Measurements from ENCODE around the gene ARID3B.

The ARID3B gene

DNA sequence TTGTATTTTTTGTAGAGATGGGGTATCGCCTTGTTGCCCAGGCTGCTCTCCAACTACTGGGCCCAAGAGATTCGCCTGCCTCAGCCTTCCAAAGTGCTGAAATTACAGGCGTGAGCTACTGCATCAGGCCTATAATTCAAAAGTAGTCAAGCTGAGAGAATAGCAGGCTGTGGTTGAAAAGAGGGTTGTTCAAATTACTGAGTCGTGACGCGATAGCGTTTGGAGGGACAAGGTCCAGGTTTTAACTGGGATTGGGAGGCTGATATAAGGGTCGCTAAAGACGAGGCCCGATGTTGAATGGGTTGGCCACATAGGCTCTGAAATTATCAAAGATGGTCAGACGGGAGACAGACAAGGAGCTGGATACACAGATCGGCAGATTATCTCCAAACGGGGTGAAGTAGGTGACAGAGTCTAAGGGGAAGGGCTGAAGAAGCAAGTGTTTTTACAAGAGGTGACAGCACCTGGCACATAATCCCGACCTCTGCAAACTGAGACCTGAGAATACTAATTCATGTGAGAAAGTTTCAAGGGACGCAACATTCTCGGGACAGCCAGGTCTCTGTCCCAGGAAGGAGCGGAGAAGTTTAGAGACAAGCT, 759 bp upstream of the ARID3B start:
- DNase-seq (ENCODE audit: extremely low spot score) = no peak
- POLR2A ChIA-PET = interaction anchor here (0.9 to 5.1 kb wide), 22 partner anchors 8 to 220 kb away, joined by 3 to 70 read pairs (median 4); partner anchors contain the start of genes CLK3 and UBL7
- no peak for TF ChIP-seq BHLHE40 (IDR thresholded peaks at IDR 0.05; ENCODE audit: borderline replicate concordance)
- no peak for TF ChIP-seq LEF1 (IDR thresholded peaks at IDR 0.05; ENCODE audit: borderline replicate concordance)
- TF ChIP-seq, protein P1, sequence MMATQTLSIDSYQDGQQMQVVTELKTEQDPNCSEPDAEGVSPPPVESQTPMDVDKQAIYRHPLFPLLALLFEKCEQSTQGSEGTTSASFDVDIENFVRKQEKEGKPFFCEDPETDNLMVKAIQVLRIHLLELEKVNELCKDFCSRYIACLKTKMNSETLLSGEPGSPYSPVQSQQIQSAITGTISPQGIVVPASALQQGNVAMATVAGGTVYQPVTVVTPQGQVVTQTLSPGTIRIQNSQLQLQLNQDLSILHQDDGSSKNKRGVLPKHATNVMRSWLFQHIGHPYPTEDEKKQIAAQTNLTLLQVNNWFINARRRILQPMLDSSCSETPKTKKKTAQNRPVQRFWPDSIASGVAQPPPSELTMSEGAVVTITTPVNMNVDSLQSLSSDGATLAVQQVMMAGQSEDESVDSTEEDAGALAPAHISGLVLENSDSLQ (IDR thresholded peaks at IDR 0.05) = no peak
- no peak for TF ChIP-seq FOXA1 (IDR thresholded peaks at IDR 0.05)
- no peak for TF ChIP-seq ZNF384 (IDR thresholded peaks at IDR 0.05)
- TF ChIP-seq SUZ12 (IDR thresholded peaks at IDR 0.05) = no peak
- TF ChIP-seq ARNT (IDR thresholded peaks at IDR 0.05) = no peak
- TF ChIP-seq FOXM1 (IDR thresholded peaks at IDR 0.05; ENCODE audit: borderline replicate concordance) = no peak
- no peak for TF ChIP-seq HDGF (IDR thresholded peaks at IDR 0.05; ENCODE audit: borderline replicate concordance)
- TF ChIP-seq ELF4 (IDR thresholded peaks at IDR 0.05) = no peak
- no peak for TF ChIP-seq TARDBP (IDR thresholded peaks at IDR 0.05)
- TF ChIP-seq NFRKB (IDR thresholded peaks at IDR 0.05) = no peak
- no peak for TF ChIP-seq SP1 (IDR thresholded peaks at IDR 0.05)
- no peak for TF ChIP-seq L3MBTL2 (conservative IDR thresholded peaks at IDR 0.05)
- no peak for TF ChIP-seq FOXK2 (IDR thresholded peaks at IDR 0.05)
- TF ChIP-seq CTBP1 (IDR thresholded peaks at IDR 0.05; ENCODE audit: borderline replicate concordance) = no peak
- CTCF ChIA-PET = interaction anchor here (1.2 to 1.3 kb wide), 3 partner anchors 60 to 167 kb away, joined by 3 to 6 read pairs (median 4); no protein-coding TSS in a partner anchor

DNA sequence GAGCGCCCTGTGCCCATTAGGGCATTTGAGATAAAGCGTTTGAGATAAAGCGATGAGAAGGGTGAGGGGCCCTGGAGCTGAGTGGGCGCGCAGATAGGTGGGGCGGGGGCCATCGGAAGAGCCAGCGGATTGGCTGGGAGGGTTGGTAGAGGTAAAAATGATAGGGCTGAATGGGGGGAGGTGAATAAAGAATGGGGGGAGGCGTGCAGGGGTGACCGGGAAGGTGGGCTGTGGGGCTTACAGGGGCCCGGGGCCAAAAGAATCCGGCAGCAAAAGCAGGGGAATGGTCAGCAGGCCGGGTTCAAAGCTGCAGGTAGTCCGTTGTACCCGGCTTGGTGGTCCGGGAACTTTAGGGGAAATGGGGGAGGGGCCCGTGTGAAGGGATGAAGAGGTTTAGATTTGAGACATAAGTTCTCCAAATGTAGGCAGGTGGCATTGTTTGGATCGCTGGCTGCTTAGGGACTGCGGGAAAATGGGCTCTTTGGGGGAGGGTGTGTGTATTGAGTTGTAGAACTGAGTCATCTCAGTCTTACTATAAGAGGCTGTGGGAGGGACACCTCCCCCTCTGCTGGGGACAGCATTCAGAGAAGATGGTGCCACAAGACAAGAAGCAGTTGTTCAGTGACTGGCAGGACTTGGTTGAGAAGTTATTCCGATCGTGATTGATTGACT, 610 bp downstream of the ARID3B start:
- no peak for TF ChIP-seq ELF4 (IDR thresholded peaks at IDR 0.05)
- TF ChIP-seq, protein P1 (IDR thresholded peaks at IDR 0.05) = peak; percentile 87
- CTCF ChIA-PET = interaction anchor here (0.7 to 1.3 kb wide), 4 partner anchors 56 to 168 kb away, joined by 3 to 6 read pairs (median 3); no protein-coding TSS in a partner anchor
- POLR2A ChIA-PET = interaction anchor here (0.7 to 5.1 kb wide), 14 partner anchors 9 to 529 kb away, joined by 3 to 70 read pairs (median 5); partner anchors contain the start of genes CLK3 and UBL7

GRCh38 chr15:74542166-74543042, 1.4 kb downstream of the ARID3B start:
- no peak for DNase-seq (ENCODE audit: extremely low spot score)
- POLR2A ChIA-PET = interaction anchor here (0.7 to 5.1 kb wide), 6 partner anchors 12 to 81 kb away, joined by 3 to 70 read pairs (median 10); partner anchors contain the start of genes CLK3 and UBL7
- TF ChIP-seq HDGF (IDR thresholded peaks at IDR 0.05; ENCODE audit: borderline replicate concordance) = no peak
- no peak for TF ChIP-seq ELF4 (IDR thresholded peaks at IDR 0.05)
- no peak for TF ChIP-seq CTBP1 (IDR thresholded peaks at IDR 0.05; ENCODE audit: borderline replicate concordance)
- TF ChIP-seq LEF1 (IDR thresholded peaks at IDR 0.05; ENCODE audit: borderline replicate concordance) = no peak
- TF ChIP-seq TARDBP (IDR thresholded peaks at IDR 0.05) = no peak
- no peak for TF ChIP-seq NFRKB (IDR thresholded peaks at IDR 0.05)
- TF ChIP-seq ARNT (IDR thresholded peaks at IDR 0.05) = no peak
- TF ChIP-seq SP1 (IDR thresholded peaks at IDR 0.05) = no peak
- no peak for TF ChIP-seq FOXM1 (IDR thresholded peaks at IDR 0.05; ENCODE audit: borderline replicate concordance)
- CTCF ChIA-PET = interaction anchor here (0.6 to 1.0 kb wide), 3 partner anchors 57 to 377 kb away, joined by 3 read pairs; no protein-coding TSS in a partner anchor

More for the DNA sequence above, 610 bp downstream of the ARID3B start:
- DNase-seq (ENCODE audit: extremely low spot score) = peak; percentile 42

DNA sequence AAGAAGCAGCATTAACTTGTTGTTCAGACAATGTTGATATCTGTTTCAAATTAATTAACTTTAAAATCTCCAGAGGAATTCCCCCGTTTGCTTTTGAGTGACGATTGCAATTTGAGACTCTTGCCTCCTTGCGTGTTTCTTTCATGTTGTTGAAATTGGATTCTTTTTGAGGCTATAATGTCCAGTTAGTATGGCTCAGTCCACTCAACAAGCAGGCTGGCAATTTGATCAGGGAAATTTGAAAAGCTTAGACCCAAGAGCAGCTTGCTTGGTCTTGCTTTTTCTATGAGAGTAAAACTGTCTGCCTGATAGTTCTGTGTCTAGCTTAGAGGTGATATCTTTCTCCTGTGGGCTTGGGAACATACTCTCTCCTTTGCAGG, 2.0 kb downstream of the ARID3B start:
- TF ChIP-seq ELF4 (IDR thresholded peaks at IDR 0.05) = no peak
- TF ChIP-seq, protein P1 (IDR thresholded peaks at IDR 0.05) = no peak
- TF ChIP-seq CTBP1 (IDR thresholded peaks at IDR 0.05; ENCODE audit: borderline replicate concordance) = no peak
- no peak for TF ChIP-seq TARDBP (IDR thresholded peaks at IDR 0.05)
- no peak for TF ChIP-seq BHLHE40 (IDR thresholded peaks at IDR 0.05; ENCODE audit: borderline replicate concordance)
- no peak for TF ChIP-seq SUZ12 (IDR thresholded peaks at IDR 0.05)
- TF ChIP-seq FOXM1 (IDR thresholded peaks at IDR 0.05; ENCODE audit: borderline replicate concordance) = no peak
- TF ChIP-seq ARNT (IDR thresholded peaks at IDR 0.05) = no peak
- no peak for TF ChIP-seq FOXA1 (IDR thresholded peaks at IDR 0.05)
- TF ChIP-seq L3MBTL2 (conservative IDR thresholded peaks at IDR 0.05) = no peak
- TF ChIP-seq FOXK2 (IDR thresholded peaks at IDR 0.05) = no peak
- TF ChIP-seq NFRKB (IDR thresholded peaks at IDR 0.05) = no peak
- no peak for TF ChIP-seq SP1 (IDR thresholded peaks at IDR 0.05)
- no peak for TF ChIP-seq LEF1 (IDR thresholded peaks at IDR 0.05; ENCODE audit: borderline replicate concordance)
- no peak for TF ChIP-seq HDGF (IDR thresholded peaks at IDR 0.05; ENCODE audit: borderline replicate concordance)
- no peak for TF ChIP-seq ZNF384 (IDR thresholded peaks at IDR 0.05)
- ChIA-PET POLR2A (interaction anchor here (4.0 to 5.1 kb wide), 2 partner anchors 74 to 82 kb away, joined by 26 to 70 read pairs; partner anchors contain the start of genes CLK3 and UBL7), CTCF (no interaction called here)
- DNase-seq (ENCODE audit: extremely low spot score) = no peak

DNA sequence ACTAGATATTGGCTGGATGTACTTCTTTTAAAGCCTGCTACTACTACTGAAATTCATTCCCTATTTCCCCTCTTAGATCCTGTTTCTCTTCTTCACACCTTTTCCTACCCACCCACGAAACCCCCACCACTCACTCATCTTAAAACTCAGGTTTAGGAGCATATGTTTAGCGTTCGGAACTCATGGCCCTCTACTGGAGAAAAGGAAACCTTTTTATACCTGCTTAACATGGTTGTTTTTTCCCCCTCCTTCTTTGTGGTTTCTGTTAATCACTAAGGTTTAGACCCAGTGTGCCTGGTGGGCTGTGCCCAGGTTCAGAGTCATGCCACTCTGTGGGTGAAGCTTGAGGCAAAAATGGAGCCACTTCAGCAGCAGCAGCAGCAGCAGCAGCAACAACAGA, 2.6 kb downstream of the ARID3B start:
- POLR2A ChIA-PET = interaction anchor here (4.0 to 5.1 kb wide), 2 partner anchors 73 to 82 kb away, joined by 26 to 70 read pairs; partner anchors contain the start of genes CLK3 and UBL7

More for the DNA sequence above, 2.6 kb downstream of the ARID3B start:
- no peak for DNase-seq (ENCODE audit: extremely low spot score)
- CTCF ChIA-PET = no interaction called here
- no peak for TF ChIP-seq FOXA1 (IDR thresholded peaks at IDR 0.05)
- no peak for TF ChIP-seq ELF4 (IDR thresholded peaks at IDR 0.05)
- no peak for TF ChIP-seq L3MBTL2 (conservative IDR thresholded peaks at IDR 0.05)
- TF ChIP-seq FOXK2 (IDR thresholded peaks at IDR 0.05) = no peak
- TF ChIP-seq, protein P1 (IDR thresholded peaks at IDR 0.05) = no peak
- TF ChIP-seq TARDBP (IDR thresholded peaks at IDR 0.05) = no peak
- TF ChIP-seq SP1 (IDR thresholded peaks at IDR 0.05) = no peak
- no peak for TF ChIP-seq LEF1 (IDR thresholded peaks at IDR 0.05; ENCODE audit: borderline replicate concordance)
- no peak for TF ChIP-seq HDGF (IDR thresholded peaks at IDR 0.05; ENCODE audit: borderline replicate concordance)
- TF ChIP-seq ZNF384 (IDR thresholded peaks at IDR 0.05) = no peak
- no peak for TF ChIP-seq FOXM1 (IDR thresholded peaks at IDR 0.05; ENCODE audit: borderline replicate concordance)
- no peak for TF ChIP-seq ARNT (IDR thresholded peaks at IDR 0.05)
- no peak for TF ChIP-seq CTBP1 (IDR thresholded peaks at IDR 0.05; ENCODE audit: borderline replicate concordance)
- no peak for TF ChIP-seq SUZ12 (IDR thresholded peaks at IDR 0.05)
- no peak for TF ChIP-seq NFRKB (IDR thresholded peaks at IDR 0.05)
- no peak for TF ChIP-seq BHLHE40 (IDR thresholded peaks at IDR 0.05; ENCODE audit: borderline replicate concordance)
